DND-41 (cell line): ENCODE results near the gene SMIM17.

Experiments used
- CTCF ChIP-seq: IDR thresholded peaks from 2 replicates; pipeline ENCODE4 v1.5.1; 2012; ENCODE audit warnings: borderline replicate concordance, low read length, moderate library complexity, mild to moderate bottlenecking; ENCODE audit not compliant: poor library complexity, severe bottlenecking; ENCODE audit errors: extremely low read depth
- EZH2 ChIP-seq: IDR thresholded peaks from 3 replicates; pipeline ENCODE4 v1.6.1; 2012; ENCODE audit warnings: borderline replicate concordance, low read depth, mild to moderate bottlenecking, moderate library complexity, low read length, inconsistent platforms; ENCODE audit not compliant: severe bottlenecking

- no peak for TF ChIP-seq EZH2
- TF ChIP-seq CTCF: no peak
Measured at GRCh38 chr19:56622374-56622773, 20.6 kb upstream of the SMIM17 start.
